ENCODE data around the gene ZNF407.

ZNF407 gene

GRCh38 chr18:74766251-74766650 is 168.6 kb downstream of the ZNF407 start:
- ATAC-seq = no peak

GRCh38 chr18:74768096-74768495 is 170.4 kb downstream of the ZNF407 start:
- no peak for ATAC-seq
- TF ChIP-seq PPARA (CRISPR knock-in tag; IDR thresholded peaks at IDR 0.05; ENCODE audit: borderline replicate concordance) (no peak), TSHZ2 (CRISPR knock-in tag; IDR thresholded peaks at IDR 0.05) (no peak), POU6F1 (CRISPR knock-in tag; IDR thresholded peaks at IDR 0.05; ENCODE audit: borderline replicate concordance, low read depth) (no peak), ZC3H10 (CRISPR knock-in tag; IDR thresholded peaks at IDR 0.05) (no peak), ESRRG (CRISPR knock-in tag; IDR thresholded peaks at IDR 0.05) (no peak), ISL1 (CRISPR knock-in tag; IDR thresholded peaks at IDR 0.05) (no peak)

More at GRCh38 chr18:74766251-74766650, 168.6 kb downstream of the ZNF407 start:
- TF ChIP-seq SNAI2 (CRISPR knock-in tag; IDR thresholded peaks at IDR 0.05) (no peak), TOX (CRISPR knock-in tag; IDR thresholded peaks at IDR 0.05; ENCODE audit: borderline replicate concordance) (no peak), PATZ1 (CRISPR knock-in tag; IDR thresholded peaks at IDR 0.05; ENCODE audit: borderline replicate concordance) (no peak), BACH2 (CRISPR knock-in tag; IDR thresholded peaks at IDR 0.05; ENCODE audit: borderline replicate concordance) (no peak), CSRNP3 (CRISPR knock-in tag; IDR thresholded peaks at IDR 0.05) (no peak), TCF4 (CRISPR knock-in tag; IDR thresholded peaks at IDR 0.05; ENCODE audit: borderline replicate concordance) (no peak), OSR1 (CRISPR knock-in tag; IDR thresholded peaks at IDR 0.05) (no peak), GLIS3 (CRISPR knock-in tag; IDR thresholded peaks at IDR 0.05) (no peak), POU6F1 (CRISPR knock-in tag; IDR thresholded peaks at IDR 0.05; ENCODE audit: borderline replicate concordance, low read depth) (no peak), CREB5 (CRISPR knock-in tag; IDR thresholded peaks at IDR 0.05; ENCODE audit: low read depth) (no peak), ZFP3 (CRISPR knock-in tag; IDR thresholded peaks at IDR 0.05) (no peak), ZC3H10 (CRISPR knock-in tag; IDR thresholded peaks at IDR 0.05) (no peak), TSHZ2 (CRISPR knock-in tag; IDR thresholded peaks at IDR 0.05) (no peak)
